Measurements from ENCODE around the gene BRD7. TPM values are rescaled to one million over a fixed set of nuclear protein-coding genes. Genes with fewer than 3 reads are reported as not detected.
A peak's percentile ranks its signal among the peaks of the same experiment; 100 is the strongest.

The BRD7 gene
- total and polyA plus RNA-seq, 10 of the 15 experiments (the other 5 are each of a cell fraction or from before 2014, with no cell fraction given) = 16.9 to 74.7 (median 52.0) TPM

- no peaks in the 10 kb centered on the region for H3K27me3 ChIP-seq (replicated peaks in 1 of 2; ENCODE audit: control insufficient read depth in 2 of 2, insufficient read depth in 2 of 2, low read length in 1 of 2)
- H3K9ac ChIP-seq (ENCODE audit: control insufficient read depth, insufficient read depth, low read length) = no peak overlapping the region
- TF ChIP-seq POLR2AphosphoS5 (IDR thresholded peaks at IDR 0.05; ENCODE audit: low read length) = no peak
- no peak for TF ChIP-seq CUX1 (IDR thresholded peaks at IDR 0.05; ENCODE audit: insufficient replicate concordance, low read depth, low read length)
- no peak for TF ChIP-seq ZNF217 (IDR thresholded peaks at IDR 0.05)
- no peak for TF ChIP-seq ZNF274 (IDR thresholded peaks at IDR 0.05; ENCODE audit: insufficient read depth, insufficient read length)
- TF ChIP-seq MTA3 (IDR thresholded peaks at IDR 0.05; ENCODE audit: borderline replicate concordance, low read length) = no peak
- no peak for TF ChIP-seq FOXM1 (IDR thresholded peaks at IDR 0.05; ENCODE audit: low read depth, low read length)
- TF ChIP-seq POLR2AphosphoS2 (IDR thresholded peaks at IDR 0.05; ENCODE audit: low read depth, low read length) = no peak
- no peak for TF ChIP-seq RBBP5 (conservative IDR thresholded peaks at IDR 0.05)
- TF ChIP-seq SMAD1 (IDR thresholded peaks at IDR 0.05; ENCODE audit: low read depth, partially characterized antibody) = no peak
- TF ChIP-seq NFYA (IDR thresholded peaks at IDR 0.05; ENCODE audit: borderline replicate concordance, low read depth, low read length) = no peak
- no peak for TF ChIP-seq HSF1 (IDR thresholded peaks at IDR 0.05; ENCODE audit: low read depth, low read length)
- no peak for TF ChIP-seq CHD2 (IDR thresholded peaks at IDR 0.05; ENCODE audit: borderline replicate concordance, low read depth, low read length)
- no peak for TF ChIP-seq CBX3 (IDR thresholded peaks at IDR 0.05; ENCODE audit: borderline replicate concordance, low read depth)
- no peak for TF ChIP-seq FOS (IDR thresholded peaks at IDR 0.05; ENCODE audit: borderline replicate concordance, extremely low read depth, insufficient read length)
- no peak for TF ChIP-seq CEBPB (IDR thresholded peaks at IDR 0.05; ENCODE audit: borderline replicate concordance in 1 of 2, low read depth in 2 of 2, low read length in 2 of 2)
- H2AFZ ChIP-seq (ENCODE audit: control insufficient read depth, low read depth, low read length) = no peak overlapping the region
- ChIA-PET SMC1A (ENCODE audit: uncharacterized antibody, unreplicated experiment) (no interaction called here), RAD21 (ENCODE audit: unreplicated experiment) (no interaction called here), CTCF (no interaction called here), POLR2A (no interaction called here)
- ATAC-seq (no peak), FAIRE-seq (peak; percentile 23), DNase-seq (ENCODE audit: low read depth, low spot score) (no peak)
- no peaks in the 10 kb centered on the region for H3K36me3 ChIP-seq (ENCODE audit: control insufficient read depth in 2 of 2, insufficient read depth in 2 of 2, low read length in 1 of 2)
- 36% methylated on average over 2 of the region's 2 CpGs for WGBS (ENCODE audit: insufficient coverage, insufficient replicate concordance, low lambda C conversion rate, missing lambda C conversion rate)
- H3K4me1 ChIP-seq (ENCODE audit: control insufficient read depth, insufficient read depth, low read length) = no peaks in the 10 kb centered on the region
- H3K79me2 ChIP-seq (ENCODE audit: control insufficient read depth, insufficient read depth, low read length) = no peaks in the 10 kb centered on the region
- in situ Hi-C loops (cut with MboI) = no loop called here
- BruUV-seq (replicated peaks) = no TSS peak
- no peaks in the 10 kb centered on the region for H4K20me1 ChIP-seq (ENCODE audit: control insufficient read depth, insufficient read depth)
- H3K4me3 ChIP-seq = no peak overlapping the region
- no peaks in the 10 kb centered on the region; the same call in 2 of the 3 replicates for H3K9me3 ChIP-seq (replicated peaks; ENCODE audit: control insufficient read depth, insufficient read depth, low read length)
- intact Hi-C loops (cut with micrococcal nuclease; ENCODE audit: unreplicated experiment) = no loop called here
- H3K4me2 ChIP-seq (ENCODE audit: control insufficient read depth, insufficient read depth) = no peak overlapping the region
- no peak overlapping the region for H3K27ac ChIP-seq (ENCODE audit: control insufficient read depth, insufficient read depth)
These were observed 42.2 kb upstream of the BRD7 start for GRCh38 chr16:50411034-50411433.

All from GM12878 (cell line).